Mesenchymal stem cell (in vitro differentiated cells and primary cell): ENCODE results near the gene BCO2.

Experiments used
- DNase-seq: peaks from one replicate; pipeline ENCODE4 v3.0.0-alpha.2; 2013
- H2AFZ ChIP-seq: one replicate; pipeline ENCODE4 v1.6.1; 2013; ENCODE audit warnings: low read depth, mild to moderate bottlenecking, control low read depth, inconsistent platforms, low read length, moderate library complexity
- H2AK5ac ChIP-seq: 2 replicates; pipeline ENCODE4 v1.6.1; 2013; ENCODE audit warnings: low read length, moderate library complexity, mild to moderate bottlenecking, inconsistent platforms; ENCODE audit not compliant: severe bottlenecking
- H2BK120ac ChIP-seq: one replicate; pipeline ENCODE4 v1.6.1; 2013; ENCODE audit warnings: low read depth, mild to moderate bottlenecking, inconsistent platforms, low read length, moderate library complexity
- H2BK12ac ChIP-seq, 2 experiments: one replicate each; pipeline ENCODE4 v1.6.1; 2013; ENCODE audit warnings: inconsistent platforms in 2 of 2, low read length in 2 of 2, mild to moderate bottlenecking in 2 of 2, moderate library complexity in 2 of 2, control low read depth in 1 of 2
- H2BK15ac ChIP-seq: one replicate; pipeline ENCODE4 v1.6.1; 2013; ENCODE audit warnings: mild to moderate bottlenecking, low read depth, inconsistent platforms; ENCODE audit not compliant: poor library complexity, severe bottlenecking
- H2BK5ac ChIP-seq: 2 replicates; pipeline ENCODE4 v1.6.1; 2013; ENCODE audit warnings: low read depth, mild to moderate bottlenecking, low read length, control low read depth, inconsistent platforms; ENCODE audit not compliant: poor library complexity, severe bottlenecking
- H3K14ac ChIP-seq, 2 experiments: one replicate each; pipeline ENCODE4 v1.6.1; 2013; ENCODE audit warnings: inconsistent platforms in 2 of 2, low read length in 2 of 2, control low read depth in 1 of 2, mild to moderate bottlenecking in 1 of 2, moderate library complexity in 1 of 2
- H3K18ac ChIP-seq, 2 experiments: one replicate each; pipeline ENCODE4 v1.6.1; 2013; ENCODE audit warnings: inconsistent platforms in 2 of 2, low read length in 2 of 2, control low read depth in 1 of 2, low read depth in 1 of 2, mild to moderate bottlenecking in 1 of 2
- H3K23ac ChIP-seq, 2 experiments: one replicate each; pipeline ENCODE4 v1.6.1; 2013; ENCODE audit warnings: inconsistent platforms in 2 of 2, low read length in 2 of 2, mild to moderate bottlenecking in 2 of 2, moderate library complexity in 2 of 2, control low read depth in 1 of 2
- H3K27ac ChIP-seq: 2 replicates; pipeline ENCODE4 v1.5.1; 2013; ENCODE audit warnings: mild to moderate bottlenecking, moderate library complexity, low read length, control low read depth, inconsistent platforms; ENCODE audit not compliant: poor library complexity, severe bottlenecking
- H3K27me3 ChIP-seq, 2 experiments: 2 replicates each; pipeline versions ENCODE4 v1.6.1 to v1.7.0; 2013; ENCODE audit warnings: low read length in 2 of 2, mild to moderate bottlenecking in 2 of 2, moderate library complexity in 2 of 2, control low read depth in 1 of 2, inconsistent platforms in 1 of 2; ENCODE audit not compliant: control insufficient read depth in 1 of 2, insufficient read depth in 1 of 2
- H3K36me3 ChIP-seq, 2 experiments: 2 replicates each; pipeline versions ENCODE4 v1.6.1 to v1.7.0; 2013; ENCODE audit warnings: low read length in 2 of 2, control low read depth in 1 of 2, inconsistent platforms in 1 of 2, low read depth in 1 of 2, mild to moderate bottlenecking in 1 of 2; ENCODE audit not compliant: insufficient read depth in 2 of 2, control insufficient read depth in 1 of 2
- H3K4ac ChIP-seq, 2 experiments: one replicate each; pipeline ENCODE4 v1.6.1; 2013; ENCODE audit warnings: inconsistent platforms in 2 of 2, low read length in 2 of 2, mild to moderate bottlenecking in 2 of 2, moderate library complexity in 2 of 2, control low read depth in 1 of 2, low read depth in 1 of 2
- H3K4me1 ChIP-seq: 2 replicates; pipeline ENCODE4 v1.6.1; 2013; ENCODE audit warnings: low read depth, low read length, control low read depth; ENCODE audit not compliant: control insufficient read depth, insufficient read depth
- H3K4me2 ChIP-seq: 2 replicates; pipeline ENCODE4 v1.6.1; 2013; ENCODE audit warnings: low read length, mild to moderate bottlenecking, inconsistent platforms; ENCODE audit not compliant: poor library complexity, severe bottlenecking
- H3K4me3 ChIP-seq, 2 experiments: 2 replicates each; pipeline versions ENCODE4 v1.5.1 to v1.7.0; 2013; ENCODE audit warnings: low read length in 2 of 2, mild to moderate bottlenecking in 2 of 2, control low read depth in 1 of 2, low read depth in 1 of 2; ENCODE audit not compliant: insufficient read depth in 1 of 2
- H3K79me1 ChIP-seq: replicated peaks from 2 replicates; pipeline ENCODE4 v1.6.1; 2013; ENCODE audit warnings: mild to moderate bottlenecking, control low read depth, low read length, inconsistent platforms; ENCODE audit not compliant: poor library complexity, severe bottlenecking
- H3K9ac ChIP-seq: 2 replicates; pipeline ENCODE4 v1.7.0; 2013; ENCODE audit warnings: mild to moderate bottlenecking, low read length, moderate library complexity
- H3K9me3 ChIP-seq: 2 replicates; pipeline ENCODE4 v1.7.0; 2013; ENCODE audit warnings: mild to moderate bottlenecking, low read length; ENCODE audit not compliant: control insufficient read depth
- H4K8ac ChIP-seq: one replicate; pipeline ENCODE4 v1.6.1; 2013; ENCODE audit warnings: inconsistent platforms, mild to moderate bottlenecking, low read length, moderate library complexity
- H4K91ac ChIP-seq: one replicate; pipeline ENCODE4 v1.6.1; 2013; ENCODE audit warnings: mild to moderate bottlenecking, low read length, inconsistent platforms
- WGBS: methylation state at CpG from one replicate; pipeline ENCODE4 v1.1.7; 2013; ENCODE audit warnings: mixed read lengths; 5-methylcytosine and 5-hydroxymethylcytosine counted together

BCO2 gene

DNA sequence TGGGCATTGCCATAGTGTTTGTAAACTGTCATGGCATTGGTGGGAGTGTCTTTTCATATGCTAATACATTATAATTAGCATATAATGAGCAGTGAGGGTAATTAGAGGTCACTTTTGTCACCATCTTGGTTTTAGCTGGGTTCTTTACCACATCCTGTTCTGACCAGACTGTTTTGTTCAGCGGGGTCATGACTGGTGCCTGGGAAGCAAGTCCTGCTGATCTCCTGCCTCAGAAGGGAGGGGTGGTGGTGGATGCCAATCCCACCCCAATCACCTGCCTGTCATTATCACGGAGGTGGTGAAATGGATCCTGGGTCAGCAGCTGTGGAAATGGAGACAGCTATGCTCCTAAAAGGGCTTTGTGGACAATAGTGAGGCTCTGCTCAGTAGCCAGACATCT lies 42.6 kb upstream of the BCO2 start:
- DNase-seq, result no peak
- Histone ChIP-seq H3K27me3 (no peaks in the 10 kb centered on the region), H3K27ac (no peak overlapping the region), H3K4me3 (no peak overlapping the region), H2AK5ac (no peak overlapping the region), H2BK12ac (no peak overlapping the region), H2BK120ac (no peak overlapping the region), H3K79me1 (no peaks in the 10 kb centered on the region), H3K18ac (no peak overlapping the region), H3K4me2 (no peak overlapping the region), H3K4me1 (peaks cover 10% of the 10 kb centered on the region), H4K8ac (no peak overlapping the region), H3K36me3 (no peaks in the 10 kb centered on the region), H3K14ac (no peak overlapping the region), H2BK15ac (peak overlapping the region; percentile 86), H3K23ac (no peak overlapping the region), H4K91ac (no peak overlapping the region), H3K4ac (no peak overlapping the region), H3K9me3 (no peaks in the 10 kb centered on the region), H2AFZ (no peak overlapping the region), H2BK5ac (no peak overlapping the region), H3K9ac (no peak overlapping the region)
- 83% methylated on average over 2 of the region's 2 CpGs for WGBS

DNA sequence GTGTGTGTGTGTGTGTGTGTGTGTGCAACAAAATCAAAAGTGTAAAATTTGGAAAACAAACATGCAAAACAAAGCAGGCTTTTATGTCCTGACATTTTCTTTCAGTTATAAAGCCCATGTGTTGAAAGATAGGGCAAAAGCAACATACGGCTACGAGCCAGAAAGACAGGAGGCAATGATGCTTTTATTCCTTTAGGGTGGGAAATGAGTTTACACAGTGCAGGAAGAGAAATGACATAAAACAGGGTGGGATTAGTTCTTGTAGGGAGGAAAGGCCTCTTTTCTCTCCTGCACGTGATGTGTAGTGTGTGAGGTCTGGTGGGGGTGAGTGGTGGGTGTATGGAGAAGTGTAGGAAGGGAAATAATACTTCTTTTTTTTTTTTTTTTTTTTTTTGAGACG lies 40.8 kb upstream of the BCO2 start:
- DNase-seq, result no peak
- Histone ChIP-seq H2BK120ac (no peak overlapping the region), H3K18ac (no peak overlapping the region), H3K23ac (no peak overlapping the region), H3K4me1 (peaks cover 3% of the 10 kb centered on the region), H2AK5ac (no peak overlapping the region), H3K27me3 (no peaks in the 10 kb centered on the region), H4K8ac (no peak overlapping the region), H4K91ac (no peak overlapping the region), H3K79me1 (no peaks in the 10 kb centered on the region), H3K14ac (no peak overlapping the region), H2AFZ (no peak overlapping the region), H2BK15ac (no peak overlapping the region), H2BK12ac (no peak overlapping the region), H3K36me3 (no peaks in the 10 kb centered on the region), H3K9ac (no peak overlapping the region), H3K4ac (no peak overlapping the region), H2BK5ac (no peak overlapping the region), H3K27ac (no peak overlapping the region), H3K4me2 (no peak overlapping the region), H3K4me3 (no peak overlapping the region), H3K9me3 (no peaks in the 10 kb centered on the region)
- WGBS, result 62% methylated on average over 2 of the region's 4 CpGs

DNA sequence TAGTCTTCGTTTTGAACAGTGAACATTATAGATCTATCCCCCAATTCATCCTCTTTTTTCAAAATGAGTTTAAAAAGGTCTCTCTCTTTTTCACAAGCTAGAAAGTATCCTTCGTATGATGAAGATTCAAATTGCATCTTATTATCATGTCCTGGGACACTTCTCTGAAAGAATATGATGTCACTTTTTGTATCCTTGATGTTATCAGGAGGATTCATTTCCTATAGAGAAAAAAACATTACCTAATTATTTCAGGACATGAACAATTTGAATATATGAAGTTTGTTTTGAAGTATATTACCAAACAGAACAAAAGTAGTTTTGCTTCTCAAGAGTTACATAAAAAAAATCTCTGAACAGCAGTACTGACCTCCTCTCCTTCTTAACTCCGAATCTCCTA lies 31.7 kb upstream of the BCO2 start:
- Histone ChIP-seq H3K14ac (no peak overlapping the region), H3K4me2 (no peak overlapping the region), H2BK12ac (no peak overlapping the region), H3K27ac (no peak overlapping the region), H3K23ac (no peak overlapping the region), H3K79me1 (no peaks in the 10 kb centered on the region), H2BK15ac (no peak overlapping the region), H2BK5ac (no peak overlapping the region), H3K36me3 (no peaks in the 10 kb centered on the region), H2BK120ac (no peak overlapping the region), H3K4me1 (no peaks in the 10 kb centered on the region), H3K4me3 (no peak overlapping the region), H3K9ac (no peak overlapping the region), H3K9me3 (peaks cover 8% of the 10 kb centered on the region), H4K8ac (no peak overlapping the region), H4K91ac (no peak overlapping the region), H2AK5ac (no peak overlapping the region), H3K4ac (no peak overlapping the region), H3K27me3 (no peaks in the 10 kb centered on the region), H2AFZ (no peak overlapping the region), H3K18ac (no peak overlapping the region)
- WGBS, result 85% methylated on average over 2 of the region's 3 CpGs
- DNase-seq, result no peak

DNA sequence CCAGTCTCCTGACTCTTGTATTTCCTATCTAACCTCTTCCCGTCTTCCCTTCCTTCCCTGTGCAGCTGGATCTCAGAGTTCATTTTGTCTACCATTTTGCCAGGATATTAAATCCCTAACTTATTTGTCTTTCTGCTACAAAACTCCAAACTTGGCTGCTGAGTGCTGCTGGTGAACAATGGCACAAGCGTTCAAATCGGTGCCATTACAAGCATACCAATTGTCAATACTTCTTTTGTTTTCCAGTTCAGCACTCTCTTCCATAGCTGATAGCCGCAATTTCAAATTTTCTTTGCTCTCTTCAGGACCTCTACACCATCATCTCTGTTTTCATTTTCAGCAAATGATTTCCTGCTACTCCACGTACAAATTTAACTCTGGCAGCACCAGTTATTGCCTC lies 24.8 kb upstream of the BCO2 start:
- Histone ChIP-seq H3K9ac (no peak overlapping the region), H3K4me3 (no peak overlapping the region), H3K27me3 (no peaks in the 10 kb centered on the region), H3K79me1 (no peaks in the 10 kb centered on the region), H2BK5ac (no peak overlapping the region), H2AFZ (no peak overlapping the region), H3K4me1 (no peaks in the 10 kb centered on the region), H2BK12ac (no peak overlapping the region), H3K9me3 (no peaks in the 10 kb centered on the region), H4K8ac (no peak overlapping the region), H3K23ac (no peak overlapping the region), H3K4ac (no peak overlapping the region), H2BK15ac (no peak overlapping the region), H3K27ac (no peak overlapping the region), H3K18ac (no peak overlapping the region), H2AK5ac (no peak overlapping the region), H3K36me3 (no peaks in the 10 kb centered on the region), H2BK120ac (no peak overlapping the region), H3K4me2 (no peak overlapping the region), H3K14ac (no peak overlapping the region), H4K91ac (no peak overlapping the region)
- WGBS, result 89% methylated on average over 5 of the region's 5 CpGs
- no peak for DNase-seq
